ENCODE measurements around the gene POLRMT.
"Not testable (repeated sequence)": the region's sequence is repeated elsewhere in the genome, so short reads cannot be mapped to it uniquely, and the experiment has no call there.

POLRMT gene

GRCh38 chr19:633068-633785 lies at the start of gene POLRMT:
POLRMT (minus strand) TSS chr19:633537; CDS start chr19:633512, 25 bp downstream.
- peak; percentile 92 to 96 (median 95) for DNase-seq

- no peak for DNase-seq
These were observed 49.5 kb upstream of the POLRMT start for GRCh38 chr19:682678-683320.

GRCh38 chr19:681029-682019 lies 48.0 kb upstream of the POLRMT start:
- peak in 5 of 6 experiments; percentile 24 to 63 (median 53) for DNase-seq

- DNase-seq: peak; percentile 96 to 100 (median 100)
These were observed 47.1 kb upstream of the POLRMT start for GRCh38 chr19:680287-681028.

- peak in 4 of 6 experiments; percentile 9 to 49 (median 28) for DNase-seq
These were observed 46.3 kb upstream of the POLRMT start for GRCh38 chr19:679418-680286.

GRCh38 chr19:678791-679388 lies 45.6 kb upstream of the POLRMT start:
- DNase-seq: no peak

GRCh38 chr19:677601-678436 lies 44.5 kb upstream of the POLRMT start:
- no peak for DNase-seq

GRCh38 chr19:677201-677600 lies 43.9 kb upstream of the POLRMT start:
- DNase-seq: no peak

- DNase-seq: no peak
These were observed 43.2 kb upstream of the POLRMT start, which contains the start of gene FSTL3 for GRCh38 chr19:676339-677105. FSTL3 (plus strand) TSS chr19:676392; CDS start chr19:676424, 32 bp downstream.

GRCh38 chr19:676007-676338 lies 42.6 kb upstream of the POLRMT start:
- no peak for DNase-seq

GRCh38 chr19:674282-675151 lies 41.2 kb upstream of the POLRMT start:
- no peak for DNase-seq

- DNase-seq: no peak
These were observed 37.3 kb upstream of the POLRMT start for GRCh38 chr19:670609-671075.

- not testable (repeated sequence) for DNase-seq
These were observed 35.5 kb upstream of the POLRMT start for GRCh38 chr19:668675-669434.

GRCh38 chr19:666985-667573 lies 33.7 kb upstream of the POLRMT start:
- not testable (repeated sequence) for DNase-seq

GRCh38 chr19:664913-665443 lies 31.6 kb upstream of the POLRMT start:
- peak; percentile 52 to 83 (median 76) for DNase-seq

GRCh38 chr19:663682-664117 lies 30.4 kb upstream of the POLRMT start:
- DNase-seq: no peak
